ENCODE measurements around the gene ATXN7.
A peak's percentile ranks its signal among the peaks of the same experiment; 100 is the strongest.

The ATXN7 gene

DNA sequence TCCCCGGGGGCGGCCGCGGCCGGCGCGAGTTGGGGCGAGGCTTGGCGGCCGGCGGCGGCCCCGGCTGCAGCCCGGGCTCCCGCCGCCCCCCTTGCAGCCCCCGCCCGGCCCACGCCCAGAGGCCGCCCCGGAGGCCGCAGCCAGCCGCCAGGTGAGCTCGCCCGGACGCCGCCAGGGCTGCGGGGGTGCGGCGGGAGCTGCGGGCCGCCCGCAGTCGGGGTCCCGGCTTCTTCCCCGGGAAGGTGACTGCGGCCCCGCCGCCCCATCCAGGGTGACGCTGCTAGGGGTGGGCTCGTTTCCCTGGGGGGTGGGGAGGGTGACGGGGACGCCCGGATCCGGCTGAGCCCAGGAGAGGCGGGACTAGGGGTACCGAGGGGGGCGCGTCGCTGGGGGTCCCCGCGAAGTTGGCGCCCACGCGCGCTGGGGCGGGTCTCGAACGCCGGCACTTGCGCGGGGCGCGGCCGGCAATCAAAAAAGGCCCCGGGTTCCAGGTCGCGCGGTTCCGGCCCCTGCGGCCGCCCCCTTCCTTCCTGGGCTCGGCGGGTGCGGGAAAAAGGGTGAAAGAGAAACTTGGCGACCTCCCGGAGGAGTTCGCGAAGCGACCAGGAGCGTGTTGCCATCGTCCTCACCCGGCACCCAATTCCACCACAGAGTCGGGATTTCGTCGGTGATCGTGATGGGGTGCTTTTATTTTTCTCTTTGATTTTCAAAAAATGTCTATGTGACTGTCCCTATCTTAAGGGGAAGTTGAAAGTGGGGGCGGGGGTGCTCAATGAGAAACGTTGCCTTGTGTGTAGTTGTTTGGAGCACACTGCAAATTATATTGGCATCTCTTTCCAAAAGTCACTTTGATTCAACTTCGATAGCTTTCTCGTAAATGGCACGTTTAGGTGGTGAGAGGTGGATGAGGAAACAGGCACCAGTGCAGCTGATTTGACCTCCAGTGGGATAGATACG is 619 bp downstream of the ATXN7 start:
- DNase-seq (ENCODE audit: low read depth), result no peak
- H3K4me3 ChIP-seq (replicated peaks; ENCODE audit: low read depth, low read length), result peak overlapping the region; percentile 81
- TF ChIP-seq, protein P1, sequence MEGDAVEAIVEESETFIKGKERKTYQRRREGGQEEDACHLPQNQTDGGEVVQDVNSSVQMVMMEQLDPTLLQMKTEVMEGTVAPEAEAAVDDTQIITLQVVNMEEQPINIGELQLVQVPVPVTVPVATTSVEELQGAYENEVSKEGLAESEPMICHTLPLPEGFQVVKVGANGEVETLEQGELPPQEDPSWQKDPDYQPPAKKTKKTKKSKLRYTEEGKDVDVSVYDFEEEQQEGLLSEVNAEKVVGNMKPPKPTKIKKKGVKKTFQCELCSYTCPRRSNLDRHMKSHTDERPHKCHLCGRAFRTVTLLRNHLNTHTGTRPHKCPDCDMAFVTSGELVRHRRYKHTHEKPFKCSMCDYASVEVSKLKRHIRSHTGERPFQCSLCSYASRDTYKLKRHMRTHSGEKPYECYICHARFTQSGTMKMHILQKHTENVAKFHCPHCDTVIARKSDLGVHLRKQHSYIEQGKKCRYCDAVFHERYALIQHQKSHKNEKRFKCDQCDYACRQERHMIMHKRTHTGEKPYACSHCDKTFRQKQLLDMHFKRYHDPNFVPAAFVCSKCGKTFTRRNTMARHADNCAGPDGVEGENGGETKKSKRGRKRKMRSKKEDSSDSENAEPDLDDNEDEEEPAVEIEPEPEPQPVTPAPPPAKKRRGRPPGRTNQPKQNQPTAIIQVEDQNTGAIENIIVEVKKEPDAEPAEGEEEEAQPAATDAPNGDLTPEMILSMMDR (IDR thresholded peaks at IDR 0.05; ENCODE audit: low read length, missing control alignments), result no peak

DNA sequence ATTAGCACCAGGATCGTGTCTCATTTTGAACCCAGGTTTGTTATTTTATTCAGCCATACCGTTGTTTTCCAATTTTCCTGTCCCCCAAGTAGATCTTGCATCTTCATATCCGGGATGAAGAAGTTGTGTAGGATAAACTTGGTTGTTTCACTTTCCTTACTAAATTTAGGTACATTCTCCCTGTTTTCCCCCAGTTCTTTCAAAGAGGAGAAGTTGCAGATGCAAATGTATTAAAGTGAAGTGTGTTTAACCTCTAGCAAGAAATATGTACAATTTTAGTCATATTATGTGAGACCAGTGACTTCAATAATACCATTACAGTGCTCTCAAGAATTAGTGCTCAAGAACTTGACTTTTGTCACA is 1.3 kb downstream of the ATXN7 start:
- peak overlapping the region; percentile 81 for H3K4me3 ChIP-seq (replicated peaks; ENCODE audit: low read depth, low read length)
- TF ChIP-seq, protein P1 (IDR thresholded peaks at IDR 0.05; ENCODE audit: low read length, missing control alignments), result no peak
- no peak for DNase-seq (ENCODE audit: low read depth)

DNA sequence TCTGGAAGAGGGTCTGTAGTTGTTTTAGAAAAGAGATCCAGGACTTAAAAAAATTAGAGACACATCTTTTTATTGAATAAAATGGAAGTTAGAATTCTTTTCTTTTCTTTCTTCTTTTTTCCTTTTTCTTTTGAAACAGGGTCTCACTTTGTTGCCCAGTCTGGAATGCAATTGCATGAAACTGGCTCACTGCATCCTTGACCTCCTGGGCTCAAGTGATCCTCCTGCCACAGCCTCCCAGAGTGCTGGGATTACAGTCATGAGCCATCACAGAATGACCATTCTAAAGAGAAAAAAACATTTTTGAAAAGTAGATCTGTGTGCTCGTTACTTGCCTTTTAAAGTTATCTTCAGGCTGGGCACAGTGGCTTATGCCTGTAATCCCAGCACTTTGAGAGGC is 3.6 kb downstream of the ATXN7 start:
- no peak for DNase-seq (ENCODE audit: low read depth)
- TF ChIP-seq, protein P1 (IDR thresholded peaks at IDR 0.05; ENCODE audit: low read length, missing control alignments), result no peak
- H3K4me3 ChIP-seq (replicated peaks; ENCODE audit: low read depth, low read length), result no peak overlapping the region

DNA sequence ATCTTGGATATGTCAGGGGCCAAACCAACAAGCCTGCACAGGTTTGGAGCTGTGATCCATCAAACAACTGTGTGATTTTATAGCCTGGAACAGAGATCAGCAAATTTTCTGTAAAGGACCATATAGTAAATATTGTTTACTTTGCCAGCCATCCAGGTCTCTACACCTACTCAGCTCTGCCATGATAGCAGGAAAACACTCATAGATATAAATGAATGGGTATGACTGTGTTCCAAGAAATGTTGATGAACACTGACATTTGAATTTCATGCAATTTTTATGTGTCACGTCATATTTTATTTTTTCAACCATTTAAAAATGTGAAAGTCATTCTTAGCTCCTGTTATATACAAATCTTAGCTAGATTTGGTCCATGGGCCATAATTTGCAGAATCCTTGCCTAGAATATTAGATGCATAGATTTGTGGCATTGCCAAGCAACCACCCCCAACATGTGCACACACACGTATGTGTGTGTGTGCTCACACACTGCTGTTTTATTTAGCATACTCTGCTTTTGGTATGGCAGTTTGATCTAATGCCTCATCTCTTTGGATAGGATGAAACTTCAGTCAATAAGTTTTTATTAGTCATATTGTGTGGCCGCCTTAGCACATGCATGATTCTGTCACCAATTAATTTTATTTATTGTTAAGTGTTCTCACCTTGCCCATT is 6.4 kb downstream of the ATXN7 start:
- TF ChIP-seq, protein P1 (IDR thresholded peaks at IDR 0.05; ENCODE audit: low read length, missing control alignments), result no peak
- H3K4me3 ChIP-seq (replicated peaks; ENCODE audit: low read depth, low read length), result no peak overlapping the region
- no peak for DNase-seq (ENCODE audit: low read depth)

DNA sequence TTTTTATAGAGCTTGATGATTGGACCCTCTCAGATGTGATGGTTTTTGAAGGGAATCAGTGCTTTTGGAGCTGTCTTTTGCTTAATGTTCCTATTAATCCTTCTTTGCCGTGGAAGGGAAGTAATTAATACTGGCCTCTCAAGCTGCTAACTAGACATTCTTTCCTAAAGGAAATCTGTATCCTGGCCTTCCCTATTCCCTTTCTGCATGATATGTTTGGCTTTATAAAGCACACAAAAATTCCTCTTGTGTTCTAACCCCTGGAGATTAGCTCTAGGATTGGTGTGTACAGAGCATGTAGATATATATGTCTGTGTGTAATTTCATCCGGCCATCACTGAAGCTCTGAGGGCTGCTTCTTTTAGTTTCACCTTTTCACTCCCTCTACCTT is 6.9 kb downstream of the ATXN7 start:
- no peak overlapping the region for H3K4me3 ChIP-seq (replicated peaks; ENCODE audit: low read depth, low read length)
- TF ChIP-seq, protein P1 (IDR thresholded peaks at IDR 0.05; ENCODE audit: low read length, missing control alignments), result no peak
- no peak for DNase-seq (ENCODE audit: low read depth)

DNA sequence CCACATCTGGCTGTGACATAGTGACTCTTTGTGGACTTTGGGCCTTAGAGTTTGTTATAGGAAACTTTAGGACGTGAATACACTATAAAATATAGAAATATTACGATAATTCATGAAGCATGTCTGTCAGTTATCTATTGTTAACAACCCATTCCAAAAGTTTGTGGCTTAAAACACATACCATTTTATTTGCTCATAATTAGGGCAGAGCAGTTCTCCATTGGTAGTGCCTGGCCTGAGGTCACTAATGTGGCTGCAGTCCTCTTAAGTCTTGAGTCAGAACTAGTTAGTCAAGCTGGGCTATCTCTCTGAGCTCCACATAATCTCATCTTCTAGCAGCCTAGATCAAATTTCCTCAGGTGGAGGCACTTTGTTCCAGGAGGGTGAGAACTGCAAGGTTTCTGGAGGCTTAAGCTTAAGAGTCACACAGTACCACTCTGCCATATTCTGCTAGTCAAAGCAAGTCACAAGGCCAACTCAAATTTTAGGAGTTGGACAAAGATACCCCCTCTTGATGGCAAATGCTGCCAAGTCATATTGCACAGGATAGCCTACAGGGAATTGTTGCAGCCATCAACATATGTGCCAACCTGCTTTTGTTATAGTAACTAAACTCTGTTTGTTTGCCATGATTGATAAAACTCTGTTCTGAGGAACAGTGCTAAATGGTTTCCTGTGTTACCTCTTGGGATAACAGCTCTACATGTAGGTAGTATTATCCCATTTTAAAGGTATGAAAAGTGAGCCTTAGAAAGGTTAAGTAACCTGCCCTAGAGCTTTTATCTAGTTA is 8.7 kb downstream of the ATXN7 start:
- no peak overlapping the region for H3K4me3 ChIP-seq (replicated peaks; ENCODE audit: low read depth, low read length)
- TF ChIP-seq, protein P1 (IDR thresholded peaks at IDR 0.05; ENCODE audit: low read length, missing control alignments), result no peak
- DNase-seq (ENCODE audit: low read depth), result peak; percentile 72
